Activated T-helper 17 cell treated with anti-CD3 and anti-CD28 coated beads, Interleukin-2, amount 50 U/mL, for 72 hours (primary cell): ENCODE measurements around the gene ATF6B. TPM values are rescaled to one million over a fixed set of nuclear protein-coding genes. Genes with fewer than 3 reads are reported as not detected.
"Not testable (repeated sequence)": the region's sequence is repeated elsewhere in the genome, so short reads cannot be mapped to it uniquely, and the experiment has no call there.

Experiments used
- ATAC-seq: fragments of 150-1000 bp; cut with Tn5 transposase; replicated peaks from 2 replicates; pipeline ENCODE4 v1.10.0; 2021; ENCODE audit warnings: mild to moderate bottlenecking, moderate library complexity
- H3K27ac Mint-ChIP-seq: one replicate; pipeline ENCODE4 v1.8.0; 2022; ENCODE audit warnings: mixed read lengths
- H3K27me3 Mint-ChIP-seq: one replicate; pipeline ENCODE4 v1.8.0; 2022; ENCODE audit warnings: mixed read lengths
- H3K36me3 Mint-ChIP-seq: one replicate; pipeline ENCODE4 v1.8.0; 2022; ENCODE audit warnings: low read depth, mild to moderate bottlenecking, mixed read lengths
- H3K4me1 Mint-ChIP-seq: one replicate; pipeline ENCODE4 v1.8.0; 2022; ENCODE audit warnings: mixed read lengths
- H3K4me3 Mint-ChIP-seq: one replicate; pipeline ENCODE4 v1.8.0; 2022; ENCODE audit warnings: mild to moderate bottlenecking, mixed read lengths
- H3K9me3 Mint-ChIP-seq: one replicate; pipeline ENCODE4 v1.8.0; 2022; ENCODE audit warnings: mixed read lengths
- total RNA-seq, 2 donors: library from RNA; stranded (reverse); gene quantifications; one replicate each; pipeline ENCODE4 v1.2.3, GENCODE V29; 2022

Gene ATF6B
- total RNA-seq, 2 donors from 2014 or later: 73.4 to 99.9 TPM

GRCh38 chr6:32149932-32150870, 22.2 kb upstream of the ATF6B start:
- Mint-ChIP-seq H3K27me3 (peaks cover 28% of the 10 kb centered on the region), H3K27ac (no peak overlapping the region), H3K4me1 (peaks cover 29% of the 10 kb centered on the region), H3K9me3 (no peaks in the 10 kb centered on the region), H3K4me3 (peak overlapping the region; percentile 3), H3K36me3 (no peaks in the 10 kb centered on the region)
- no peak for ATAC-seq

- peak overlapping the region; percentile 80 for H3K4me3 Mint-ChIP-seq
- no peaks in the 10 kb centered on the region for H3K36me3 Mint-ChIP-seq
- peak; percentile 32 for ATAC-seq
- H3K27me3 Mint-ChIP-seq: peaks cover 28% of the 10 kb centered on the region
- peaks cover 20% of the 10 kb centered on the region for H3K4me1 Mint-ChIP-seq
- no peaks in the 10 kb centered on the region for H3K9me3 Mint-ChIP-seq
- peak overlapping the region; percentile 48 for H3K27ac Mint-ChIP-seq
Measured at GRCh38 chr6:32149092-32149755, 21.2 kb upstream of the ATF6B start.

- H3K27me3 Mint-ChIP-seq: peaks cover 28% of the 10 kb centered on the region
- H3K9me3 Mint-ChIP-seq: no peaks in the 10 kb centered on the region
- H3K36me3 Mint-ChIP-seq: no peaks in the 10 kb centered on the region
- H3K27ac Mint-ChIP-seq: peak overlapping the region; percentile 48
- peak; percentile 85 for ATAC-seq
- H3K4me3 Mint-ChIP-seq: peak overlapping the region; percentile 80
- peaks cover 17% of the 10 kb centered on the region for H3K4me1 Mint-ChIP-seq
Measured at GRCh38 chr6:32148289-32149091, 20.4 kb upstream of the ATF6B start.

GRCh38 chr6:32147401-32148132, 19.5 kb upstream of the ATF6B start:
- H3K4me1 Mint-ChIP-seq: peaks cover 12% of the 10 kb centered on the region
- no peak for ATAC-seq
- no peak overlapping the region for H3K27ac Mint-ChIP-seq
- no peaks in the 10 kb centered on the region for H3K36me3 Mint-ChIP-seq
- H3K27me3 Mint-ChIP-seq: peaks cover 28% of the 10 kb centered on the region
- H3K9me3 Mint-ChIP-seq: no peaks in the 10 kb centered on the region
- peak overlapping the region; percentile 80 for H3K4me3 Mint-ChIP-seq

DNA sequence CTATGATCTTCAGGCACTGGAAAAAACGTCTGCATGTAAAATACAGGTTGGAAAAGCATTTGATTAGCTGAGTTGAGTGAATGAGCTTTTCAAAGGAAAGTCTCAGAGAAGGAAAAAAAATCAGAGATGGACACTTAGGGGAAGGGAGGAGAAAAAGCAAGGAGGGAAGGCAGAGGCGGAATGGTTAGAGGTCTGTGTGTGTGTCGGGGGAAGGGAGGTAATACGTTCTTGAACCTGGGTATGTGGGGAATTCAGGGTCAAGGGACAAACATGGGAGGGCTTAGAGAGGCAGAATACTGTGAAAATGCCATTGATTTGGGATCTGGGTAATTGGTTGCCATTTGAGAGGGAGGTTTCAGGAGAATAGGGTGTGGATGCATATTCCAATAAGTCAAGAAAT, 18.6 kb upstream of the ATF6B start:
- no peak for ATAC-seq
- Mint-ChIP-seq H3K36me3 (no peaks in the 10 kb centered on the region), H3K27me3 (peaks cover 34% of the 10 kb centered on the region), H3K4me3 (no peak overlapping the region), H3K9me3 (no peaks in the 10 kb centered on the region), H3K27ac (no peak overlapping the region), H3K4me1 (peaks cover 12% of the 10 kb centered on the region)

- ATAC-seq: no peak
- Mint-ChIP-seq H3K4me1 (peaks cover 12% of the 10 kb centered on the region), H3K27me3 (peaks cover 35% of the 10 kb centered on the region), H3K9me3 (no peaks in the 10 kb centered on the region), H3K36me3 (no peaks in the 10 kb centered on the region), H3K27ac (no peak overlapping the region), H3K4me3 (no peak overlapping the region)
Measured at GRCh38 chr6:32146287-32146686, 18.2 kb upstream of the ATF6B start.

DNA sequence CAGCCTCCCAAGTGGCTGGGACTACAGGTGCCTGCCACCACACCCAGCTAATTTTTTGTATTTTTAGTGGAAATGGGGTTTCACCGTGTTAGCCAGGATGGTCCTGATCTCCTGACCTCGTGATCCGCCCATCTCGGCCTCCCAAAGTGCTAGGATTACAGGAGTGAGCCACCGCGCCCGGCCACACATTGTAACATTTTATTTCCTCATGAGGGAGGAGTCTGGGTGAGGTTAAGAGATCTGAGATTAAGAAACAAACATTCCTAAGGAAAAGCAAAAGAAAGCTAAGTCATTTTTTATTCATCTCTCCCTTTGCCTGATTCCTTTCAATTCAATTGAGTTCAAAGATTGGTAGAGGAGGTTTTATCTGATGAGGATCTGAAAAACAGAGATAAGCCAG, 16.2 kb upstream of the ATF6B start:
- not testable (repeated sequence) for H3K4me1 Mint-ChIP-seq, H3K36me3 Mint-ChIP-seq, H3K27ac Mint-ChIP-seq, H3K9me3 Mint-ChIP-seq, ATAC-seq, H3K4me3 Mint-ChIP-seq
- peaks cover 26% of the 10 kb centered on the region for H3K27me3 Mint-ChIP-seq

DNA sequence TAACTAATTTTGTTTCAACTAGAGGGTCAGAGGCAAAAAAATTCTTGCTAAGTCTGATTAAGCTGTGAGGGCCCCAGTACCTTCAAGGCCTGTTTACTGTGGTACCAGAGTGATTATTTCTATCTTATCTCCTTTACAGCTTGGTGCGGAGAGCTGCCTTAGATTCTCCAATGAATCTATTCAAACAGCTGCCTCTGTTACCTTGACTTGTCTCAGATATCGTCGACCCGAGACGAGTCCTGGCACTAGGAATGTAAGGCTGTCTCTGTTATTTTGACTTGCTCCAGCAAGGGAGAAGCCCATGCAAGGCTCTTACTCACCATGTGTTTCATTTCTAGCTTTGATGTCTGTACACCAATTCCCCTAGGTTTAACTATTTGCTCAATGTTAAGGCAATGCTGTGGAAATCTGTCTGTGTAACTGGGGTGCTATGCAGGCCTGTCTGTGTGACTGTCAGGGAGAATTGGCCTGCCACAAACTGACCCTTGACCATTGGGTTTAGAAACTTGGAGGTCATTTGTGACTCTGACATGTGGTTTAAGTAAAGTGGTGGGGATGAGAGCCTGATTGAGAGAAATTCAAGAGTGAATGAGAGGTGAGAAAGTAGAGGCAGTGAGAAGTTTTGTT, 12.5 kb upstream of the ATF6B start:
- Mint-ChIP-seq H3K27me3 (peaks cover 13% of the 10 kb centered on the region), H3K36me3 (no peaks in the 10 kb centered on the region)

DNA sequence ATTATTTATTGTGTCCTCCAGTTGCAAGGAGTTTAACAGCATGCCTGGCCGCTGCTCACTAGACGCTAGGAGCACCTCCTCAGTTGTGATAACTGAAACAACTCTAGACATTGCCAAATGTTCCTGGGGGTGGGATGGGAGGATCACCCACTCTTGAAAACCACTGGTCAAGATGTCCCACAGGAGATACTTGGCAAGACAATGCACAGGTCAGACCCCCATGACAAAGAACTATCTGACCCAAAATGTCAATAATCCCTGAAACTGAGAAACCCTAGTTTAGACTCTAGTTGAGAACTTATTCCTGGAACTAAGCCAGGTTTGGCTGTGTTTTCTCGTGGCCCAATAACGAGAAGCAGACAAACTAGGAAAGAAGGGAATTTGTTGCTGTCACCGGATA, 11.5 kb upstream of the ATF6B start:
- no peak overlapping the region for H3K27ac Mint-ChIP-seq
- no peak for ATAC-seq
- H3K4me3 Mint-ChIP-seq: no peak overlapping the region
- no peaks in the 10 kb centered on the region for H3K36me3 Mint-ChIP-seq
- peaks cover 13% of the 10 kb centered on the region for H3K27me3 Mint-ChIP-seq
- no peaks in the 10 kb centered on the region for H3K4me1 Mint-ChIP-seq
- H3K9me3 Mint-ChIP-seq: no peaks in the 10 kb centered on the region

More for the DNA sequence above, 12.5 kb upstream of the ATF6B start:
- Mint-ChIP-seq H3K9me3 (no peaks in the 10 kb centered on the region), H3K4me3 (no peak overlapping the region), H3K4me1 (no peaks in the 10 kb centered on the region), H3K27ac (no peak overlapping the region)
- ATAC-seq: no peak

DNA sequence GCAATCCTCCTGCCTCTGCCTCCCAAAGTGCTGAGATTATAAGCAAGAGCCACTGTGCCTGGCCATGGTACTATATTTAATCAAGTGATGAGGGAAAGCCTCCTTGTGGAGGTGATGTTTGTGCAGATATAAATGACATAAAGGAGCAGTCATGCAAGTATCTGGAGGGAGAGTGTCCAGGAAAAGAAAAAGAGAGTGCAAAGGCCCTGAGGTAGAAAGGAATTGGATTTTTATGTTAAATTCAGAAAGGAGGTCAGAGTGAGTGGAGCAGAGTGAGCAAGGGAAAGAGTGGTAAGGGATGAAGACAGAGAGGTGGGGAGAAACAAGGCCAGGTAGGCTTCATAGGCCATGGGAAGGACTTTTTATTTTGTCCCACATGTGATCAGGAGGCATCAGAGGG, 9.4 kb upstream of the ATF6B start:
- no peak for ATAC-seq
- Mint-ChIP-seq H3K27me3 (peaks cover 17% of the 10 kb centered on the region), H3K27ac (peak overlapping the region; percentile 27), H3K36me3 (no peaks in the 10 kb centered on the region), H3K4me3 (no peak overlapping the region), H3K4me1 (no peaks in the 10 kb centered on the region), H3K9me3 (no peaks in the 10 kb centered on the region)

GRCh38 chr6:32133786-32134185, 5.7 kb upstream of the ATF6B start:
- Mint-ChIP-seq H3K27ac (no peak overlapping the region), H3K4me1 (no peaks in the 10 kb centered on the region), H3K36me3 (no peaks in the 10 kb centered on the region), H3K4me3 (no peak overlapping the region), H3K27me3 (peaks cover 3% of the 10 kb centered on the region), H3K9me3 (no peaks in the 10 kb centered on the region)
- no peak for ATAC-seq

- ATAC-seq: no peak
- Mint-ChIP-seq H3K9me3 (no peaks in the 10 kb centered on the region), H3K27me3 (peaks cover 3% of the 10 kb centered on the region), H3K27ac (no peak overlapping the region), H3K4me3 (peak overlapping the region; percentile 15), H3K4me1 (peaks cover 7% of the 10 kb centered on the region), H3K36me3 (peaks cover 12% of the 10 kb centered on the region)
Measured at GRCh38 chr6:32132110-32132509, 4.1 kb upstream of the ATF6B start.

- peak overlapping the region; percentile 15 for H3K4me3 Mint-ChIP-seq
Measured at GRCh38 chr6:32131439-32131948, 3.4 kb upstream of the ATF6B start.

More at GRCh38 chr6:32131439-32131948, 3.4 kb upstream of the ATF6B start:
- H3K27ac Mint-ChIP-seq: no peak overlapping the region
- H3K27me3 Mint-ChIP-seq: peaks cover 3% of the 10 kb centered on the region
- no peaks in the 10 kb centered on the region for H3K9me3 Mint-ChIP-seq
- peaks cover 12% of the 10 kb centered on the region for H3K4me1 Mint-ChIP-seq
- ATAC-seq: no peak
- H3K36me3 Mint-ChIP-seq: peaks cover 19% of the 10 kb centered on the region
